Activated gamma-delta T cell treated with anti-CD3 and anti-CD28 coated beads, Interleukin-2, amount 50 U/mL, for 16 hours (primary cell): ENCODE data around the gene DCAKD.

Experiments used
- DNase-seq: peaks from one replicate; pipeline ENCODE4 v3.0.0-alpha.2; 2020; ENCODE audit warnings: low read depth

DCAKD gene

GRCh38 chr17:45030733-45031132 lies 20.7 kb downstream of the DCAKD start:
- DNase-seq: no peak

GRCh38 chr17:45029758-45030423 lies 21.5 kb downstream of the DCAKD start:
- DNase-seq: no peak

- no peak for DNase-seq
These were observed 22.3 kb downstream of the DCAKD start for GRCh38 chr17:45029096-45029495.

GRCh38 chr17:45022655-45023339 lies 28.6 kb downstream of the DCAKD start:
- no peak for DNase-seq

GRCh38 chr17:45022288-45022648 lies 29.2 kb downstream of the DCAKD start:
- DNase-seq: no peak

- peak; percentile 52 for DNase-seq
These were observed 29.7 kb downstream of the DCAKD start for GRCh38 chr17:45021607-45022287.

- DNase-seq: no peak
These were observed 30.9 kb downstream of the DCAKD start for GRCh38 chr17:45020354-45021138.

- DNase-seq: peak; percentile 13
These were observed 32.4 kb downstream of the DCAKD start for GRCh38 chr17:45018848-45019711.

- no peak for DNase-seq
These were observed 33.0 kb downstream of the DCAKD start for GRCh38 chr17:45018514-45018847.

GRCh38 chr17:45016823-45017222 lies 34.6 kb downstream of the DCAKD start:
- no peak for DNase-seq

GRCh38 chr17:45016237-45016636 lies 35.2 kb downstream of the DCAKD start:
- DNase-seq: no peak

GRCh38 chr17:45013021-45013997 lies 38.1 kb downstream of the DCAKD start:
- no peak for DNase-seq

GRCh38 chr17:45011767-45012166 lies 39.7 kb downstream of the DCAKD start:
- DNase-seq: no peak

- no peak for DNase-seq
These were observed 41.6 kb downstream of the DCAKD start for GRCh38 chr17:45009676-45010467.

- DNase-seq: no peak
These were observed 43.2 kb downstream of the DCAKD start for GRCh38 chr17:45008216-45008615.

- DNase-seq: no peak
These were observed 44.4 kb downstream of the DCAKD start for GRCh38 chr17:45006927-45007461.

- DNase-seq: no peak
These were observed 45.7 kb downstream of the DCAKD start for GRCh38 chr17:45005700-45006099.

GRCh38 chr17:45004388-45004787 lies 47.0 kb downstream of the DCAKD start:
- DNase-seq: no peak

GRCh38 chr17:45003877-45004276 lies 47.6 kb downstream of the DCAKD start:
- no peak for DNase-seq
